Measurements from ENCODE around the gene GABRG3.

GABRG3 gene

DNA sequence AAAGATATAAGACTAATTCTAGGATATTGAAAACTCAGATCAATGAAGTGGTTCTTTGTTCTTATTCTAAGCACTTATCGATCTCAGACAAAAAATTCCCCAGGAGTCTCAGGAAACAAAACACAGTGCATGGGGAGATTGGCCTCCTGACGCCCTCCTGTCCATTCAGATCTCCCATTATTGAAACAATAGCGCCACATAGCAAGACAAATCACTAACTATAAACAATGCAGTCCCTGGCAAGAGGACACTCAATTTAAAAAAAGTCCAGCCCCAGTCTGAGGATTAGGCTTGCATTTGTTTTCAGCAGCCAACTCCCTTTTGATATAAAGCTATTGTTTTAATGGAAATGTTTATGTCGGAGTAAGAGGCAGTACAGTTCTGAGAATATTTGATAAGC lies 528.2 kb downstream of the GABRG3 start:
- H3K4me3 ChIP-seq (replicated peaks; ENCODE audit: insufficient read depth, low read length) = no peak overlapping the region
- H3K27me3 ChIP-seq (ENCODE audit: insufficient read depth, poor library complexity, severe bottlenecking) = no peaks in the 10 kb centered on the region
- DNase-seq (ENCODE audit: low read depth in 1 of 2, low spot score in 1 of 2) = no peak
- TF ChIP-seq SPI1 (IDR thresholded peaks at IDR 0.05; ENCODE audit: borderline replicate concordance, low read depth) = no peak
- TF ChIP-seq GABPA (IDR thresholded peaks at IDR 0.05; ENCODE audit: low read depth) = no peak
- TF ChIP-seq, protein P1, sequence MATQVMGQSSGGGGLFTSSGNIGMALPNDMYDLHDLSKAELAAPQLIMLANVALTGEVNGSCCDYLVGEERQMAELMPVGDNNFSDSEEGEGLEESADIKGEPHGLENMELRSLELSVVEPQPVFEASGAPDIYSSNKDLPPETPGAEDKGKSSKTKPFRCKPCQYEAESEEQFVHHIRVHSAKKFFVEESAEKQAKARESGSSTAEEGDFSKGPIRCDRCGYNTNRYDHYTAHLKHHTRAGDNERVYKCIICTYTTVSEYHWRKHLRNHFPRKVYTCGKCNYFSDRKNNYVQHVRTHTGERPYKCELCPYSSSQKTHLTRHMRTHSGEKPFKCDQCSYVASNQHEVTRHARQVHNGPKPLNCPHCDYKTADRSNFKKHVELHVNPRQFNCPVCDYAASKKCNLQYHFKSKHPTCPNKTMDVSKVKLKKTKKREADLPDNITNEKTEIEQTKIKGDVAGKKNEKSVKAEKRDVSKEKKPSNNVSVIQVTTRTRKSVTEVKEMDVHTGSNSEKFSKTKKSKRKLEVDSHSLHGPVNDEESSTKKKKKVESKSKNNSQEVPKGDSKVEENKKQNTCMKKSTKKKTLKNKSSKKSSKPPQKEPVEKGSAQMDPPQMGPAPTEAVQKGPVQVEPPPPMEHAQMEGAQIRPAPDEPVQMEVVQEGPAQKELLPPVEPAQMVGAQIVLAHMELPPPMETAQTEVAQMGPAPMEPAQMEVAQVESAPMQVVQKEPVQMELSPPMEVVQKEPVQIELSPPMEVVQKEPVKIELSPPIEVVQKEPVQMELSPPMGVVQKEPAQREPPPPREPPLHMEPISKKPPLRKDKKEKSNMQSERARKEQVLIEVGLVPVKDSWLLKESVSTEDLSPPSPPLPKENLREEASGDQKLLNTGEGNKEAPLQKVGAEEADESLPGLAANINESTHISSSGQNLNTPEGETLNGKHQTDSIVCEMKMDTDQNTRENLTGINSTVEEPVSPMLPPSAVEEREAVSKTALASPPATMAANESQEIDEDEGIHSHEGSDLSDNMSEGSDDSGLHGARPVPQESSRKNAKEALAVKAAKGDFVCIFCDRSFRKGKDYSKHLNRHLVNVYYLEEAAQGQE (IDR thresholded peaks at IDR 0.05; ENCODE audit: insufficient replicate concordance, low read depth) = no peak
- no peak for TF ChIP-seq POLR2AphosphoS5 (IDR thresholded peaks at IDR 0.05; ENCODE audit: low read depth)
- TF ChIP-seq CTCF (IDR thresholded peaks at IDR 0.05; ENCODE audit: insufficient read depth, low read length) = no peak
- no peak overlapping the region for H3K27ac ChIP-seq (replicated peaks)

DNA sequence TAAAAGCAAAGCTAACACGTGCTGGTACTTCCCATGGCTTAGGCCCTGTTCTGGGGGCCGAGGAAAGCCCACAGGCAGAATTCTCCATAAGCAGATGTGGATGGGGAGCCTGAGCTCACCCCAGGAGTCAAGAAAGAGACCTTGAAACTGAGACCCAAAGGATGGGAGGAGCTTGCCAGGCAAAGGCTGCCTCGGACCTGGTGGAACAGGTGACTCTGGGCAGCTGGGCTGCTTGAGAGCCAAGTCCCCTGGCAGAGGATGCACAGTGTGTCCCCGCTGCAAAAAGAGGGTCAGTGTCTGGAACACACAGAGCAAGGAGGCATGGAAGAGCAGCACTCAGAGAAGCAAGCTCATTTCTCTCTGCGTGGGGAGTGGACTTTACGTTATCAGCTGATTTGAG lies 528.7 kb downstream of the GABRG3 start:
- no peak overlapping the region for H3K4me3 ChIP-seq (replicated peaks; ENCODE audit: insufficient read depth, low read length)
- H3K27ac ChIP-seq (replicated peaks) = no peak overlapping the region
- no peaks in the 10 kb centered on the region for H3K27me3 ChIP-seq (ENCODE audit: insufficient read depth, poor library complexity, severe bottlenecking)
- no peak for DNase-seq (ENCODE audit: low read depth in 1 of 2, low spot score in 1 of 2)
- TF ChIP-seq SPI1 (IDR thresholded peaks at IDR 0.05; ENCODE audit: borderline replicate concordance, low read depth) (no peak), GABPA (IDR thresholded peaks at IDR 0.05; ENCODE audit: low read depth) (no peak), POLR2AphosphoS5 (IDR thresholded peaks at IDR 0.05; ENCODE audit: low read depth) (no peak), CTCF (IDR thresholded peaks at IDR 0.05; ENCODE audit: insufficient read depth, low read length) (no peak)
- TF ChIP-seq, protein P1 (IDR thresholded peaks at IDR 0.05; ENCODE audit: insufficient replicate concordance, low read depth) = no peak

GRCh38 chr15:27500206-27500605 lies 529.2 kb downstream of the GABRG3 start:
- Histone ChIP-seq H3K27me3 (ENCODE audit: insufficient read depth, poor library complexity, severe bottlenecking) (no peaks in the 10 kb centered on the region), H3K27ac (replicated peaks) (no peak overlapping the region), H3K4me3 (replicated peaks; ENCODE audit: insufficient read depth, low read length) (no peak overlapping the region)
- no peak for DNase-seq (ENCODE audit: low read depth in 1 of 2, low spot score in 1 of 2)
- TF ChIP-seq, protein P1 (IDR thresholded peaks at IDR 0.05; ENCODE audit: insufficient replicate concordance, low read depth) = no peak
- TF ChIP-seq SPI1 (IDR thresholded peaks at IDR 0.05; ENCODE audit: borderline replicate concordance, low read depth) (no peak), GABPA (IDR thresholded peaks at IDR 0.05; ENCODE audit: low read depth) (no peak), CTCF (IDR thresholded peaks at IDR 0.05; ENCODE audit: insufficient read depth, low read length) (no peak), POLR2AphosphoS5 (IDR thresholded peaks at IDR 0.05; ENCODE audit: low read depth) (no peak)

Measured in HL-60 (cell line).